K562 (cell line): ENCODE data around the gene HPCA. TPM values are rescaled to one million over a fixed set of nuclear protein-coding genes. Genes with fewer than 3 reads are reported as not detected.

Experiments used
- ATAC-seq: fragments of 200-7000 bp; cut with Tn5 transposase; 3 replicates; pipeline ENCODE4 v1.9.1; 2020; ENCODE audit warnings: moderate library complexity
- BruUV-seq: library from RNA; stranded (reverse); fragments of 400-500 nt; replicated peaks from 2 replicates; lab custom pipeline; 2021; lab: Mats Ljungman, UMichigan
- CTCF ChIA-PET: fragments of 300-600 bp; formaldehyde crosslinking; extraction: SDS; loops from one replicate; lab custom pipeline; 2021; ENCODE audit warnings: low intra/inter-chr PET ratio; lab: Yijun Ruan, JAX
- POLR2A ChIA-PET: fragments of 300-600, 350-650 bp; sonication (Branson Sonifier 250); formaldehyde crosslinking; extraction: SDS; loops from one replicate; lab custom pipeline; 2021; ENCODE audit warnings: antibody characterized with exemption, inconsistent platforms; lab: Yijun Ruan, JAX
- DNase-seq, 4 experiments: peaks; one replicate each; pipeline versions ENCODE4 v3.0.0 to v3.0.0-alpha.2; 2011 to 2018; ENCODE audit warnings: low spot score in 3 of 4, mixed read lengths in 3 of 4; ENCODE audit errors: extremely low read depth in 1 of 4
- FAIRE-seq: peaks from 2 replicates; lab custom pipeline; 2011; peaks lifted over from hg19 to GRCh38; lab: Jason Lieb, UNC
- H2AFZ ChIP-seq: 2 replicates; pipeline ENCODE4 v1.6.0; 2011; ENCODE audit warnings: low read depth, low read length, control low read depth, inconsistent platforms
- H3K27ac ChIP-seq: fragments of 200-600 bp; 3 replicates; pipeline ENCODE4 v1.8.0; 2011; ENCODE audit warnings: low read depth, mild to moderate bottlenecking, control low read depth, inconsistent platforms, low read length, moderate library complexity, mixed read lengths; ENCODE audit errors: extremely low read depth
- H3K27me3 ChIP-seq, 2 experiments: fragments of 300-600 bp in 1 of 2; 2 replicates in 1 of 2; 3 replicates in 1 of 2; pipeline versions ENCODE4 v1.6.0 to v1.8.0; 2011; ENCODE audit warnings: inconsistent platforms in 2 of 2, low read length in 2 of 2, mild to moderate bottlenecking in 1 of 2, mixed read lengths in 1 of 2, moderate library complexity in 1 of 2; ENCODE audit not compliant: control insufficient read depth in 2 of 2, insufficient read depth in 2 of 2
- H3K36me3 ChIP-seq: fragments of 300-600 bp; 3 replicates; pipeline ENCODE4 v1.8.0; 2011; ENCODE audit warnings: mild to moderate bottlenecking, low read length, inconsistent platforms; ENCODE audit not compliant: control insufficient read depth, insufficient read depth
- H3K4me1 ChIP-seq, 2 experiments: fragments of 200-600 bp in 1 of 2; replicated peaks in 1 of 2; 2 replicates in 1 of 2; 3 replicates in 1 of 2; pipeline versions ENCODE4 v1.5.1 to v1.8.0; 2011; ENCODE audit warnings: inconsistent platforms in 2 of 2, low read length in 2 of 2, mild to moderate bottlenecking in 1 of 2, mixed read lengths in 1 of 2, moderate library complexity in 1 of 2; ENCODE audit not compliant: control insufficient read depth in 2 of 2, insufficient read depth in 2 of 2
- H3K4me2 ChIP-seq: 2 replicates; pipeline ENCODE4 v1.6.1; 2011; ENCODE audit warnings: low read length, control low read depth, inconsistent platforms, mixed read lengths; ENCODE audit not compliant: insufficient read depth
- H3K4me3 ChIP-seq: fragments of 200-600 bp; sonication (generic), shearing (Covaris generic); 2 replicates; pipeline ENCODE4 v1.5.1; 2016; ENCODE audit warnings: control low read depth, inconsistent platforms
- H3K79me2 ChIP-seq: fragments of 200-600 bp; 3 replicates; pipeline ENCODE4 v1.8.0; 2011; ENCODE audit warnings: low read length, inconsistent platforms; ENCODE audit not compliant: control insufficient read depth, insufficient read depth
- H3K9ac ChIP-seq, 2 experiments: 2 replicates each; pipeline versions ENCODE4 v1.6.0 to v1.6.1; 2011; ENCODE audit warnings: low read depth in 2 of 2, low read length in 2 of 2, control low read depth in 1 of 2, inconsistent platforms in 1 of 2, mild to moderate bottlenecking in 1 of 2, mixed read lengths in 1 of 2; ENCODE audit not compliant: insufficient read depth in 1 of 2
- H3K9me1 ChIP-seq: one replicate; pipeline ENCODE4 v1.6.0; 2011; ENCODE audit warnings: inconsistent platforms, mild to moderate bottlenecking, low read length, moderate library complexity; ENCODE audit not compliant: control insufficient read depth, insufficient read depth
- H3K9me3 ChIP-seq: replicated peaks from 2 replicates; pipeline ENCODE4 v1.5.1; 2011; ENCODE audit warnings: low read depth, low read length, inconsistent platforms; ENCODE audit not compliant: control insufficient read depth, insufficient read depth
- H4K20me1 ChIP-seq: replicated peaks from 2 replicates; pipeline ENCODE4 v1.6.1; 2011; ENCODE audit warnings: low read length, inconsistent platforms, mixed read lengths; ENCODE audit not compliant: control insufficient read depth, insufficient read depth
- HDAC8 ChIP-seq: fragments of 450-650 bp; IDR thresholded peaks from 2 replicates; pipeline ENCODE4 v1.6.1; 2016; ENCODE audit warnings: mild to moderate bottlenecking, missing genetic modification characterization, moderate library complexity, missing compliant biosample characterization
- NR4A1 ChIP-seq, 2 experiments: fragments of 250-450 bp in 1 of 2; fragments of 450-650 bp in 1 of 2; sonication (Bioruptor Pico) in 1 of 2; IDR thresholded peaks; 2 replicates each; pipeline versions ENCODE4 v1.4.0 to v1.6.1; 2016 to 2020; ENCODE audit warnings: mild to moderate bottlenecking in 2 of 2, missing compliant biosample characterization in 1 of 2, missing genetic modification characterization in 1 of 2, moderate library complexity in 1 of 2
- PTBP1 ChIP-seq: fragments of 200-400 bp; formaldehyde crosslinking; IDR thresholded peaks from 2 replicates; pipeline ENCODE4 v1.6.1; 2017; ENCODE audit warnings: low read depth, low read length
- SPI1 ChIP-seq: IDR thresholded peaks from 2 replicates; pipeline ENCODE4 v1.6.1; 2011; ENCODE audit warnings: low read depth, low read length, control low read depth, borderline replicate concordance
- WGBS: fragments of 100-300 bp; shearing (Covaris generic); methylation state at CpG from one replicate; pipeline ENCODE4 v1.1.6; 2016; ENCODE audit warnings: low coverage, mixed read lengths; ENCODE audit not compliant: insufficient coverage; ENCODE audit errors: missing lambda C conversion rate; 5-methylcytosine and 5-hydroxymethylcytosine counted together
- in situ Hi-C: fragments of 300-500 bp; cut with MboI; formaldehyde crosslinking; loops from 4 replicates; pipeline ENCODE4 v1.15.0; 2018; ENCODE audit warnings: inconsistent platforms, mixed read lengths
- intact Hi-C: fragments of 100-400 bp; cut with micrococcal nuclease; formaldehyde crosslinking; loops from 2 replicates; pipeline ENCODE4 v1.14.2; 2022
- polyA plus RNA-seq, 8 experiments: library from polyadenylated mRNA; depleted of rRNA in 4 of 8; stranded (reverse) in 5 of 8; unstranded in 3 of 8; fragments of >200 nt; fragmentation: Nextera tagmentation in 2 of 8; fragmentation: Illumina TruSeq in 1 of 8; extraction: Ambion mirVana in 2 of 8; extraction: Trizol in 1 of 8; gene quantifications; 2 replicates each; pipeline versions ENCODE4 v1.2.1 to v1.2.3, GENCODE V29; 2011 to 2014; ENCODE audit warnings: inconsistent platforms in 1 of 8, missing spikeins in 1 of 8
- total RNA-seq, 7 experiments: library from RNA; depleted of rRNA in 6 of 7; stranded (reverse); fragments of >200 nt in 6 of 7; fragmentation: Illumina TruSeq in 2 of 7; extraction: Trizol in 2 of 7; gene quantifications; 2 replicates each; pipeline versions ENCODE4 v1.2.1 to v1.2.3, GENCODE V29; 2011 to 2021; ENCODE audit warnings: low replicate concordance in 1 of 7
- TF ChIP-seq, protein P1 (sequence below): fragments of 200-800 bp; sonication (Bioruptor generic); IDR thresholded peaks from 2 replicates; pipeline ENCODE4 v1.6.1; 2017; ENCODE audit warnings: missing genetic modification characterization, missing compliant biosample characterization

Gene HPCA
- total and polyA plus RNA-seq, 9 of the 15 experiments (the other 6 are each of a cell fraction or from before 2014, with no cell fraction given): not detected

DNA sequence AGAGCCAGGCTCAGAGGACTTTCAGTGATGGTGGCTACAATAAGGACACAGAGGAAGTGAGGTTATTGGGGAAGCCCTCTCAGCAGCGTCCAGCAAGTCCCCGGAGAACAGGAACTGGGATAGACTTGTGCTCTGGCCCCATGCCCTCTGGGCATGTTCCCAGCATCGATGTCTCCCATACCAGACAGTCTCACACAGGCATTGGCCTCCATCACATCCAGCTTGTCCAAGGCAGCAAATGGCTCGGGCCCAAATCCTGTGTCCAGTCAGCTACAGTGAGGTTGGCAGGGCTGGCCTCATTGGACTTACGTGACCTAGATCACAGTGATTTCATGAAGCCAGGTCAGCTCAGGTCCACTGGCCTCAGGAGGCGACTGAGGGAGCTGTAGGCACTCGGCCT is 34.5 kb downstream of the HPCA start:
- intact Hi-C loops: no loop called here

More for the DNA sequence above, 34.5 kb downstream of the HPCA start:
- in situ Hi-C loops: no loop called here
- Histone ChIP-seq H3K27me3 (peaks cover 29 to 59% of the 10 kb centered on the region in 2 experiments), H4K20me1 (no peaks in the 10 kb centered on the region), H3K9me1 (no peaks in the 10 kb centered on the region), H3K4me3 (no peak overlapping the region), H3K27ac (no peak overlapping the region), H3K36me3 (no peaks in the 10 kb centered on the region), H2AFZ (no peak overlapping the region), H3K4me1 (peaks cover 7 to 17% of the 10 kb centered on the region in 2 experiments), H3K79me2 (no peaks in the 10 kb centered on the region), H3K9me3 (no peaks in the 10 kb centered on the region), H3K4me2 (no peak overlapping the region), H3K9ac (no peak overlapping the region)
- POLR2A ChIA-PET: interaction anchor here (0.7 to 1.4 kb wide), 6 partner anchors 12 to 44 kb away, joined by 3 to 4 read pairs (median 4); no protein-coding TSS in a partner anchor
- FAIRE-seq (no peak), DNase-seq (peak in 1 of 4 experiments; percentile 6), ATAC-seq (no peak)
- BruUV-seq: no TSS peak
- TF ChIP-seq, protein P1, sequence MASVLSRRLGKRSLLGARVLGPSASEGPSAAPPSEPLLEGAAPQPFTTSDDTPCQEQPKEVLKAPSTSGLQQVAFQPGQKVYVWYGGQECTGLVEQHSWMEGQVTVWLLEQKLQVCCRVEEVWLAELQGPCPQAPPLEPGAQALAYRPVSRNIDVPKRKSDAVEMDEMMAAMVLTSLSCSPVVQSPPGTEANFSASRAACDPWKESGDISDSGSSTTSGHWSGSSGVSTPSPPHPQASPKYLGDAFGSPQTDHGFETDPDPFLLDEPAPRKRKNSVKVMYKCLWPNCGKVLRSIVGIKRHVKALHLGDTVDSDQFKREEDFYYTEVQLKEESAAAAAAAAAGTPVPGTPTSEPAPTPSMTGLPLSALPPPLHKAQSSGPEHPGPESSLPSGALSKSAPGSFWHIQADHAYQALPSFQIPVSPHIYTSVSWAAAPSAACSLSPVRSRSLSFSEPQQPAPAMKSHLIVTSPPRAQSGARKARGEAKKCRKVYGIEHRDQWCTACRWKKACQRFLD (CRISPR knock-in tag): peak; percentile 49; the same call in 1 of the 2 replicates
- peak; percentile 58; the same call in 1 of the 2 replicates for TF ChIP-seq SPI1
- peak; percentile 50; the same call in 1 of the 2 replicates for TF ChIP-seq HDAC8 (tag)
- TF ChIP-seq PTBP1: no peak
- no peak for TF ChIP-seq NR4A1 (CRISPR knock-in tag; IDR thresholded peaks at IDR 0.05)
- 0 out of 2 replicates have a peak, but pooled peaks have one; percentile 57 for TF ChIP-seq NR4A1 (tag; IDR thresholded peaks at IDR 0.05)
- CTCF ChIA-PET: no interaction called here
- 33% methylated on average over 7 of the region's 7 CpGs for WGBS
